A673 (cell line): Measurements from ENCODE around the gene SPSB1. TPM values are rescaled to one million over a fixed set of nuclear protein-coding genes. Genes with fewer than 3 reads are reported as not detected.

Experiments used
- BruUV-seq: library from RNA; stranded (reverse); fragments of 400-500 nt; replicated peaks from 2 replicates; lab custom pipeline; 2021; lab: Mats Ljungman, UMichigan
- CTCF ChIA-PET: fragments of 300-600 bp; sonication (Branson Sonifier 250); formaldehyde crosslinking; loops from one replicate; lab custom pipeline; 2022; ENCODE audit warnings: antibody characterized with exemption; lab: Charles Lee
- POLR2A ChIA-PET: fragments of 300-600 bp; sonication (Branson Sonifier 250); formaldehyde crosslinking; loops from one replicate; lab custom pipeline; 2022; ENCODE audit warnings: antibody characterized with exemption; ENCODE audit not compliant: low non-redundant PET; lab: Charles Lee
- DNase-seq: peaks from one replicate; pipeline ENCODE4 v3.0.0-alpha.2; 2015; ENCODE audit warnings: low spot score
- H3K27ac ChIP-seq: fragments of 200-600 bp; sonication (generic); 2 replicates; pipeline ENCODE4 v1.5.1; 2016; ENCODE audit warnings: mixed run types, low read depth, mild to moderate bottlenecking, mixed read lengths, antibody characterized with exemption, low read length; ENCODE audit not compliant: poor library complexity, severe bottlenecking
- H3K27me3 ChIP-seq: fragments of 200-600 bp; sonication (generic); replicated peaks from 2 replicates; pipeline ENCODE4 v1.6.1; 2017; ENCODE audit warnings: mixed run types, low read depth, mild to moderate bottlenecking, mixed read lengths, antibody characterized with exemption, low read length; ENCODE audit not compliant: insufficient read depth, poor library complexity
- H3K36me3 ChIP-seq: fragments of 200-600 bp; sonication (generic); 2 replicates; pipeline ENCODE4 v1.6.1; 2016; ENCODE audit warnings: mixed run types, mild to moderate bottlenecking, mixed read lengths, antibody characterized with exemption, low read length; ENCODE audit not compliant: insufficient read depth, poor library complexity, severe bottlenecking
- H3K4me1 ChIP-seq: fragments of 200-600 bp; sonication (generic); 2 replicates; pipeline ENCODE4 v1.6.1; 2017; ENCODE audit warnings: mixed run types, mild to moderate bottlenecking, mixed read lengths, antibody characterized with exemption, low read length; ENCODE audit not compliant: insufficient read depth, poor library complexity, severe bottlenecking
- H3K4me3 ChIP-seq: fragments of 200-600 bp; sonication (generic); 2 replicates; pipeline ENCODE4 v1.5.1; 2016; ENCODE audit warnings: low read depth, mixed run types, mild to moderate bottlenecking, mixed read lengths, low read length; ENCODE audit not compliant: poor library complexity, severe bottlenecking
- H3K9me3 ChIP-seq: fragments of 200-600 bp; sonication (generic); 2 replicates; pipeline ENCODE4 v1.6.1; 2016; ENCODE audit warnings: mixed run types, low read depth, mild to moderate bottlenecking, mixed read lengths, antibody characterized with exemption, low read length; ENCODE audit not compliant: poor library complexity, severe bottlenecking
- CTCF ChIP-seq: fragments of 300-800, 200-600 bp; sonication (generic); conservative IDR thresholded peaks from 2 replicates; pipeline ENCODE4 v1.5.1; 2017; ENCODE audit warnings: low read depth, mild to moderate bottlenecking, antibody characterized with exemption, low read length, moderate library complexity, mixed read lengths
- EZH2 ChIP-seq: fragments of 200-600 bp; sonication (generic); IDR thresholded peaks from 2 replicates; pipeline ENCODE4 v1.6.1; 2017; ENCODE audit warnings: borderline replicate concordance, low read depth, mild to moderate bottlenecking, mixed read lengths, antibody characterized with exemption, low read length; ENCODE audit not compliant: poor library complexity, severe bottlenecking
- intact Hi-C: fragments of 100-400 bp; cut with micrococcal nuclease; formaldehyde crosslinking; loops from one replicate; pipeline ENCODE4 v1.10.0; 2022; ENCODE audit not compliant: unreplicated experiment
- total RNA-seq: library from RNA; stranded (reverse); gene quantifications from 2 replicates; pipeline ENCODE4 v1.2.3, GENCODE V29; 2021

SPSB1 gene
- total RNA-seq, 1 experiment from 2014 or later = 11.8 TPM

GRCh38 chr1:9357958-9358357 lies 65.3 kb downstream of the SPSB1 start:
- Histone ChIP-seq H3K4me1 (no peaks in the 10 kb centered on the region), H3K36me3 (no peaks in the 10 kb centered on the region), H3K27ac (no peak overlapping the region), H3K9me3 (no peaks in the 10 kb centered on the region), H3K27me3 (no peaks in the 10 kb centered on the region), H3K4me3 (no peak overlapping the region)
- CTCF ChIA-PET = no interaction called here
- intact Hi-C loops = no loop called here
- POLR2A ChIA-PET = no interaction called here
- no peak for DNase-seq
- BruUV-seq = no TSS peak
- TF ChIP-seq EZH2 (no peak), CTCF (no peak)

- no TSS peak for BruUV-seq
- Histone ChIP-seq H3K4me1 (no peaks in the 10 kb centered on the region), H3K9me3 (no peaks in the 10 kb centered on the region), H3K36me3 (no peaks in the 10 kb centered on the region), H3K27me3 (no peaks in the 10 kb centered on the region), H3K27ac (no peak overlapping the region), H3K4me3 (no peak overlapping the region)
- intact Hi-C loops = no loop called here
- ChIA-PET CTCF (no interaction called here), POLR2A (no interaction called here)
- TF ChIP-seq EZH2 (no peak), CTCF (no peak)
- no peak for DNase-seq
Observed at GRCh38 chr1:9360371-9361064, 67.8 kb downstream of the SPSB1 start.

- no peaks in the 10 kb centered on the region for H3K4me1 ChIP-seq
- H3K36me3 ChIP-seq = no peaks in the 10 kb centered on the region
- no peak for DNase-seq
- intact Hi-C loops = no loop called here
- TF ChIP-seq CTCF (no peak), EZH2 (no peak)
- BruUV-seq = no TSS peak
- CTCF ChIA-PET = no interaction called here
- POLR2A ChIA-PET = no interaction called here
- no peak overlapping the region for H3K27ac ChIP-seq
- no peak overlapping the region for H3K4me3 ChIP-seq
- H3K27me3 ChIP-seq = no peaks in the 10 kb centered on the region
- no peaks in the 10 kb centered on the region for H3K9me3 ChIP-seq
Observed at GRCh38 chr1:9361630-9362260, 69.1 kb downstream of the SPSB1 start.
